ENCODE results near the gene IL1RN.

Gene IL1RN

GRCh38 chr2:113157118-113157896 lies 29.9 kb downstream of the IL1RN start:
- peak; percentile 72 for DNase-seq

GRCh38 chr2:113157897-113158753 lies 30.7 kb downstream of the IL1RN start:
- peak; percentile 49 for DNase-seq

GRCh38 chr2:113158884-113159553 lies 31.6 kb downstream of the IL1RN start:
- no peak for DNase-seq

GRCh38 chr2:113160248-113160647 lies 32.9 kb downstream of the IL1RN start:
- DNase-seq: no peak

- DNase-seq: no peak
Observed at GRCh38 chr2:113160962-113161361, 33.6 kb downstream of the IL1RN start.

GRCh38 chr2:113162173-113162572 lies 34.8 kb downstream of the IL1RN start:
- no peak for DNase-seq

- DNase-seq: no peak
Observed at GRCh38 chr2:113162869-113163268, 35.5 kb downstream of the IL1RN start.

- DNase-seq: no peak
Observed at GRCh38 chr2:113164215-113164929, 37.0 kb downstream of the IL1RN start.

- no peak for DNase-seq
Observed at GRCh38 chr2:113164930-113165585, 37.7 kb downstream of the IL1RN start.

- DNase-seq: no peak
Observed at GRCh38 chr2:113166187-113166645, 38.8 kb downstream of the IL1RN start.

- DNase-seq: peak; percentile 65
Observed at GRCh38 chr2:113167115-113167932, 39.9 kb downstream of the IL1RN start.

- no peak for DNase-seq
Observed at GRCh38 chr2:113167962-113168340, 40.6 kb downstream of the IL1RN start.

- DNase-seq: peak; percentile 58
Observed at GRCh38 chr2:113169002-113169530, 41.7 kb downstream of the IL1RN start.

GRCh38 chr2:113169586-113169985 lies 42.2 kb downstream of the IL1RN start:
- DNase-seq: no peak

GRCh38 chr2:113171334-113172075 lies 44.1 kb downstream of the IL1RN start:
- no peak for DNase-seq

GRCh38 chr2:113172721-113173541 lies 45.5 kb downstream of the IL1RN start:
- DNase-seq: no peak

- peak; percentile 92 for DNase-seq
Observed at GRCh38 chr2:113173542-113174375, 46.4 kb downstream of the IL1RN start, which contains the start of gene PSD4. Gene PSD4, plus strand, starts transcription at chr2:113173971. Its CDS starts 8,486 bp downstream, at chr2:113182457.

GRCh38 chr2:113174376-113174750 lies 47.0 kb downstream of the IL1RN start:
- DNase-seq: no peak

All from CD4-positive, alpha-beta T cell treated with Interleukin-17A for 4 hours (primary cell).